ENCODE results near the gene PDX1. TPM values are rescaled to one million over a fixed set of nuclear protein-coding genes. Genes with fewer than 3 reads are reported as not detected.

Gene PDX1
- polyA plus RNA-seq, 3 donors = 0.03 to 6.6 TPM; not detected in 1

- no peak overlapping the region for H3K27ac ChIP-seq (ENCODE audit: low read depth, low read length)
- WGBS, 3 donors = 4 to 30% (median 6%) methylated on average over 30 to 38 of the region's 38 CpGs
Measured at GRCh38 chr13:27966641-27967202, 46.9 kb downstream of the PDX1 start.

GRCh38 chr13:27967203-27967735, 47.5 kb downstream of the PDX1 start:
- no peak overlapping the region for H3K27ac ChIP-seq (ENCODE audit: low read depth, low read length)
- 4 to 43% (median 4%) methylated on average over 18 of the region's 18 CpGs for WGBS, 3 donors

GRCh38 chr13:27967736-27968315, 48.0 kb downstream of the PDX1 start:
- no peak overlapping the region for H3K27ac ChIP-seq (ENCODE audit: low read depth, low read length)
- 3 to 11% (median 4%) methylated on average over 30 to 33 of the region's 33 CpGs for WGBS, 3 donors

GRCh38 chr13:27968316-27969081, 48.7 kb downstream of the PDX1 start:
- 1 to 2% (median 1%) methylated on average over 72 to 86 of the region's 86 CpGs for WGBS, 3 donors
- no peak overlapping the region for H3K27ac ChIP-seq (ENCODE audit: low read depth, low read length)

DNA sequence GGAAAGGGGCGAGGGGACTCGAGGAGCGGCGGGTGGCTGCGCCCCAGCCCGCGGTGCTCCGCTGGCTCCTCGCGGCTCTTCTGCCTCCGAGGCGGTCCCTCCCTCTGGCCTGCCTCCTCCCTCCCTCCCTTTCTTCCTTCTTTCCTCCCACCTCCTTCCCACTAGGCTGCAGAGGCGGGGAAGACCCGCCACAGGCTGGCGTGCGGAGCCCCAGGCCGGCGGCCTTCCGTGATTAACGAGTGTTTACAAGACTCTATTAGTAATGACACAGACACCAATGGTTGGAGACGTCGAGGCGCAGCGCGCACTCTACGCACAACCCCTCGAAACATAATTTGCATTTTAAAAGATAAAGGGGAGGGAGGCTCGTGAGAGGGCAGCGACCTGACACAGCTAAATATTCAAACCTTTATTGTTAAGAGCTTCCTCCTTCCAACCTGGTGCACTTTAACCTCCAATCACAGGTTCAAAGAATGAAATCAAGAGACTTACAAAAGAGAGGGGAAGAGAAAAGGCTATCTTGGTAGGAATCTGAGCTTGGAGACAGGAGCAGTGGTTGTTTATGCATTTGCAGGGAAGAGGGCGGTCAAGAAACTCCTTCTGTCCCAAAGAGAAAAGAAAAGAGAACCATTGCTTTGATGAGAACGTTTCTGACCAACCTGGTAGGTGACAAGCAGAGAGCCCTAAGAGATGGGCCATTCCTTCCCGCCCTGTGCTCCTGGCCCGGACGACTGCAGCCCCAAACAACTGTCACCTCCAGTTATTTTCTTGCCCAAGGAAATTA, 49.5 kb downstream of the PDX1 start, which contains the start of gene CDX2:
Gene CDX2, minus strand, starts transcription at position 234 of the 784 bp plus-strand sequence. CDS start 309 bp downstream, outside the sequence.
- no peak within 1 kb of the TSS for H3K27ac ChIP-seq (ENCODE audit: low read depth, low read length)
- 5 to 17% (median 5%) methylated on average over 31 to 34 of the region's 34 CpGs for WGBS, 3 donors

- no peak overlapping the region for H3K27ac ChIP-seq (ENCODE audit: low read depth, low read length)
- 15 to 61% (median 21%) methylated on average over 7 of the region's 7 CpGs for WGBS, 3 donors
Measured at GRCh38 chr13:27969866-27970229, 50.0 kb downstream of the PDX1 start.

DNA sequence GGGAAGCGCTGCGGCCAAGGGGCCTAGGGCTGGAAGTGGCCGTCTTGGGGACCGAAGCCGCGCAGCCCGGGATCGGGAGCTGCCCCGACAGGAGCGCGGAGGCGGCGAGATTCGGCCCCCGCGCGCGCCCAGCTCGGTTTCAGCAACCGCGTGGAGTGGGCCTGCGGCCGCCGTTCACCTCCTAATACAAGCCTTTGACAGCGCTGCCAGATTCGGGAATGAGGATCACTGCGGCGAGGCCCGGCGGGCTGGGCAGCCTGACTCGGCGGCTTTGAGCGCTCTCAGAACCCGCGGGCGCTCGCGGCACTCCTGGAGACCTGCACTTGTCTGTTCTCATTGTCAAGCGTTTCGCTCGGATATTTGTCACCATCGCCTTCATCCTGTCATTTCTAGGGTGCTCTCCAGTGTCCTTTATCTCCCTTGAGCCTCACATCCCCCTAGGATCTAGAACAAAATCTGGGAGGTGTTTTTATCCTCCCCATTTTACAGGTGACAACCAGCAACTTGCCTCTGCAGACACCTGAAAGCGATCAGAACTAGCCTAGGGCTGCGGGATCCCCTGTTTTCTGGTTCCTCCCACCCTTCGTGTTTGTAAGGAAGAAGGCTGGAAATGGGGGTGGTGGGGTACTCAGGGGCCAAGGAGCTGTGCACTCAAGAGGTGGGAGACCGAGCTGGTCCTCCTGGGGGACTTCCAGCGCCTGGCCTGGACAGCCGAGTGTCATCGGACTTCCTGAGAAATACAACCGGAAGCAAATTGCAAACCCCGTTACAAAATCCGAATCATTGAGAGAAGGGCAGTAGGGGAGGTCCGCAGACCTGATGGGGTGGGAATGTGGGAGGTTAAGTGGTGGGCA, 50.8 kb downstream of the PDX1 start:
- WGBS, 3 donors = 5 to 36% (median 5%) methylated on average over 53 of the region's 53 CpGs
- H3K27ac ChIP-seq (ENCODE audit: low read depth, low read length) = no peak overlapping the region

GRCh38 chr13:27971236-27971645, 51.4 kb downstream of the PDX1 start:
- H3K27ac ChIP-seq (ENCODE audit: low read depth, low read length) = no peak overlapping the region
- 24 to 74% (median 38%) methylated on average over 13 of the region's 13 CpGs for WGBS, 3 donors

DNA sequence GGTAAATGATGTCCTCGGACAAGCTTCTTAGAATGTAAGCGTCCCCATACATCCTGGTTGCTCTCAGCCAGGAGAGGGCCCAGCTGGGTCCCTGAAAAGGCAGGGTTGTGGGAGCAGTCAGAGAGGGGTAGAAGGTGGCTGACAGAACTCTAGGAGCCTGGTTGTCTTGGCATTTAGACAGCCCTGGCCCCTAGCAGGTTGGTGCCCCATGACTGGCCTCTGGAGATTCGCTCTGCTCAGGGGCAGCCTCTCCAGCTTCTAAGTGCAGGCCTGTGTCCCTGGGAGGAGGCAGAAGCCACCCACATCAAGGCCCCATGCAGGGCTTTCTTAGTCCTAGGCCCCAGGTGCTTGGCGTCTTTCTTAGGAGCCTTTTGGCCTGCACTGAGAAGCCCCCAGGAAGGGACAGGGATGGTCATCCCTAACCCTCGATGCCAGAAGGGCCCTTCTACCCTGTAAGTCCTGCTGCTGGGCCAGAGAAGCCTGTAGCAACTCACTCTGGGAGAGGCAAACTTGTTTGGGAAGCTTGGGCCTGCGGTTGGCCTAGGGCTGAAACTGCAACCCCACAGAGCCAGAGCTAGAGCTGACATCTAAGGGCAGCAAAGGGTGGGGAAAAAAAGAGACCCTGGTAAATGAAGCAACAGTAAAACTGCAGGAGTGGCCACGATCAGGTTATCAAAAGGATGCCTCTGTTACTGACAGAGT, 52.1 kb downstream of the PDX1 start:
- 58 to 71% (median 69%) methylated on average over 7 of the region's 7 CpGs for WGBS, 3 donors
- H3K27ac ChIP-seq (ENCODE audit: low read depth, low read length) = no peak overlapping the region

GRCh38 chr13:27972478-27972820, 52.6 kb downstream of the PDX1 start:
- 73 to 75% (median 73%) methylated on average over 2 of the region's 2 CpGs for WGBS, 3 donors
- H3K27ac ChIP-seq (ENCODE audit: low read depth, low read length) = no peak overlapping the region

GRCh38 chr13:27973291-27973690, 53.5 kb downstream of the PDX1 start:
- H3K27ac ChIP-seq (ENCODE audit: low read depth, low read length) = no peak overlapping the region
- 35 to 63% (median 44%) methylated on average over 5 of the region's 5 CpGs for WGBS, 3 donors

DNA sequence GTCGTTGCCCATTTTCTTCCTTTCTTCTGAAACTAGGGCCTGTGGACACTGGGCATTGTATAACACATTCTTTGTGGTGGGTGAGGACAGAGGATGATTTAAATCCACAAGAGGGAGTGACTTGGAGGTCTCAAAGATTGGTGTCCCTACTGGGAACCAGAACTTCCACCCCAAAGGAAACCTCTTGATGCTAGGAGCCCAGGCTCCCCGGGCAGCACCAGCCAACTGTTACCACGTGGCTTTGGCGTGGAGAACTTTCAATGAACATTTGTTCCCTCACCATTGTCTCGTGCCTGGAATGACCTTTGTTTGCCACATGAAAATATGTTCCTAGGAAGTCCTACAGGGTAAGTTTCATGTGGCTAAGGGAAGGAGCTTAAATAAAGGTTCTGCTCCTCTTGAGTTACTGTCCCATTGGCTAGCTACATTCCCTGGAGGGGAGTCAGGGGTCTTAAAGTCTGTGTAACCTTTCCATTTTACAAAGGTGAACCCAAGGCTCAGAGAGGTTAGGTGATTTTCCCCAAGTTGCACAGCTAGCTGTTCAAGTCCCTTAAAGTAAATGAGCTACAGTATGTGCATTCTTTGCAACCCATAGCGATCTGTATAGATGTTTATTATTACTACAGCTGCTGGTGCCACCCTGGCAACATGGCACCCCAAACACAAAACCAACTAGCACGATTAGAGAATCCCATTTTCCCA, 54.3 kb downstream of the PDX1 start:
- WGBS, 3 donors = 11 to 48% (median 13%) methylated on average over 7 of the region's 7 CpGs
- H3K27ac ChIP-seq (ENCODE audit: low read depth, low read length) = no peak overlapping the region

Other genes starting within 250 kb of the PDX1 start
- not detected for gene GSX1, start 127.5 kb upstream of the PDX1 start, polyA plus RNA-seq
- 1 to 10 TPM in 1 of 3 donors, under 1 TPM in 1, not detected in 1; 0.28 to 3.2 TPM for gene CDX2, start 49.3 kb downstream of the PDX1 start, polyA plus RNA-seq
- under 1 TPM in 1 of 3 donors, not detected in 2; 0.30 TPM for gene URAD, start 68.7 kb downstream of the PDX1 start, polyA plus RNA-seq
- 1 to 10 TPM in 1 of 3 donors, under 1 TPM in 1, not detected in 1; 0.19 to 1.8 TPM for gene FLT3, start 180.6 kb downstream of the PDX1 start, polyA plus RNA-seq
- 10 to 100 TPM in 1 of 3 donors, 1 to 10 TPM in 2; 5.9 to 13.4 (median 9.0) TPM for gene PAN3, start 218.5 kb downstream of the PDX1 start, polyA plus RNA-seq

Measured in adipose tissue (tissue), 3 donors.